KOPT-K1 (cell line): ENCODE measurements around the gene SLC25A33.

ENCODE experiments used
- H3K27ac ChIP-seq: fragments of 200-600 bp; sonication (generic); 2 replicates; pipeline ENCODE4 v1.5.1; 2016; ENCODE audit warnings: antibody characterized with exemption, mild to moderate bottlenecking, low read depth, low read length; ENCODE audit not compliant: poor library complexity, severe bottlenecking
- H3K36me3 ChIP-seq: fragments of 200-600 bp; sonication (generic); 2 replicates; pipeline ENCODE4 v1.5.1; 2017; ENCODE audit warnings: antibody characterized with exemption, mild to moderate bottlenecking, low read length, moderate library complexity; ENCODE audit not compliant: insufficient read depth
- H3K9me3 ChIP-seq: fragments of 200-600 bp; sonication (generic); 2 replicates; pipeline ENCODE4 v1.5.1; 2017; ENCODE audit warnings: antibody characterized with exemption, low read length, mild to moderate bottlenecking; ENCODE audit not compliant: insufficient read depth, poor library complexity, severe bottlenecking

SLC25A33 gene

DNA sequence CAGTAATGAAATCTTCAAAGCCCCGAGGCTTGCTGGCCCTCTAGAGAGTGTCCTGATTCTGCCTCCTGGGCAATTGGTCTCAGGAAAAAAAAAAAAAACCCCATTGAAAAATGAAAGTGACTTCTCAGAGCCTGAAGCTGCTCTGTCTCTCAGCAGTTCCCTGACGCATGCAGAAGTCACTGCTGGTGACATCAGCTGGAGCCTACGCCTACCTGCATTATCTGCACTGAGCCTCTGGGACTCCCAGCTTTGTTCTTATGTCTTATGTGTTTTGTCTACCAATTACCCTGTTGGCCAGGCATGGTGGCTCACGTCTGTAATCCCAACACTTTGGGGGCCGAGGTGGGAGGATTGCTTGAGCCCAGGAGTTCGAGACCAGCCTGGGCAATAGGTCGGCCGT is 10.1 kb upstream of the SLC25A33 start:
- Histone ChIP-seq H3K36me3 (no peaks in the 10 kb centered on the region), H3K9me3 (no peaks in the 10 kb centered on the region), H3K27ac (no peak overlapping the region)

DNA sequence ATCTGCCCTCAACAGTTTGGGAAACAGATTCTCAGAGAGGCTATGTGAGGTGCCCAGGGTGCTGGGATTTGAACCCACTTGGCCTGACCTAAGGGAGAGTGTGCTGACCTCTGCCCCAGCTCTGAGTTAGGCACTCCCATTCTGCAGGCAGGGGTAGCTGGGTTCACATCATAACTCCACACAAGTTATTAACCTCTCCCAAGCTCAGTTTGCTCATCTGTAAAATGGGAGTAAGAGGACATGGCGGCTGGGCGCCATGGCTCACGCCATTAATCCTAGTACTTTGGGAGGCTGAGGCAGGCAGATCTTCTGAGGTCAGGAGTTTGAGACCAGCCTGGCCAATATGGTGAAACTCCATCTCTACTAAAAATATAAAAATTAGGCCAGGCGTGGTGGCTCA is 8.9 kb upstream of the SLC25A33 start:
- Histone ChIP-seq H3K27ac (no peak overlapping the region), H3K9me3 (no peaks in the 10 kb centered on the region), H3K36me3 (no peaks in the 10 kb centered on the region)

DNA sequence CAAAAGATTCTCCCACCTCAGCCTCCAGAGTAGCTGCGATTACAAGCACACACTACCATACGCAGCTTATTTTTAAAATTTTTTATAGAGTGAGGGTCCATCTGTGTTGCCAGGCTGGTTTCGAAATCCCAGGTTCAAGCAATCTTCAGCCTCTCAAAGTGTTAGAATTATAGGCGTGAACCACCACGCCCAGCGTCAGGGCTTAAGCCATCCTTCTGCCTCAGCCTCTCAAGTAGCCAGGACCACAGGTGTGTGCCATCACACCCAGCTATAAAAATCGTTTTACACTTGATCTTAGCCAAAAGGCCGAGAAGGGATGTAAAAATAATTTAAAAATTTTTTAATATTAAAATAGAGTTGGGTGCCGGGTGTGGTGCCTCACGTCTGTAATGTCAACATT is 4.3 kb upstream of the SLC25A33 start:
- Histone ChIP-seq H3K9me3 (no peaks in the 10 kb centered on the region), H3K36me3 (no peaks in the 10 kb centered on the region), H3K27ac (no peak overlapping the region)

DNA sequence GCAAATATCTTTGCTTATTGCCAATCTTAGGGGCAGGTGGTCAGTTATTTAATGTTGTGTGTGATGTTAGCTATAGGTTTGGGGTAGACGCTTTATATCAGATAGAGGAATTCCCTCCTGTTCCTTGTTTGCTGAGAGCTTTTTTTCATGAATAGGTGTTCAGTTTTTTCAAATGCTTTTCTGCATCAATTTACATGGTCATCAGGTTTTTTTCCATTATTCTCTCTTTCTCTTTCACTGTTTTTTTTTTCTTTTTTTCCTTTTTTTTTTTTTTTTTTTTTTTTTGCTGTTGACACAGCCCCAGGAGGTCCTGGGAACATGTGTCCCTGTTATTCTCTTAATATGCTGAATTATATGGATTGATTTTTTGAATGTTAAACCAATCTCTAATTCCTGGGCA is 3.0 kb upstream of the SLC25A33 start:
- Histone ChIP-seq H3K36me3 (no peaks in the 10 kb centered on the region), H3K27ac (no peak overlapping the region), H3K9me3 (no peaks in the 10 kb centered on the region)

- peak overlapping the region; percentile 17 for H3K27ac ChIP-seq
- H3K9me3 ChIP-seq = no peaks in the 10 kb centered on the region
- H3K36me3 ChIP-seq = peaks cover 7% of the 10 kb centered on the region; the same call in 1 of the 2 replicates
These were observed 1.2 kb upstream of the SLC25A33 start for GRCh38 chr1:9537863-9538668.

DNA sequence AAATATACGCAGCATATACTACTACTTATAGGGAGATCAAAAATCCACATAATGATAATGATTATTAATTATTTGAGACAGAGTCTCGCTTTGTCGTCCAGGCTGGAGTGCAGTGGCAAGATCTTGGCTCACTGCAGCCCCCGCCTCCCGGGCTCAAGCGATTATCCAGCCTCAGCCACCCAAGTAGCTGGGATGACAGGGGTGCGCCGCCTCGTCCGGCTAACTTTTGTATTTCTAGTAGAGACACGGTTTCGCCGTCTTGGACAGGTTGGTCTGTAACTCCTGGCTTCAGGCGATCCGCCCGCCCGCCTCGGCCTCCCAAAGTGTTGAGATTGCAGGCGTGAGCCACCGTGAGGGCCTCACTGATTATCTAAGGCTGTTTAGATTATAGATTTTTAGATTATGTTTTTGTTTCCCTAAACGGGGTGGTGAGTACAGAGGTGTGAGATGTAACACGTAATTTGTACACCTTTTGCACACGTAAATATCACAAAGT is 548 bp upstream of the SLC25A33 start:
- H3K9me3 ChIP-seq = no peaks in the 10 kb centered on the region
- peaks cover 7% of the 10 kb centered on the region; the same call in 1 of the 2 replicates for H3K36me3 ChIP-seq
- peak overlapping the region; percentile 36 for H3K27ac ChIP-seq

- no peaks in the 10 kb centered on the region for H3K9me3 ChIP-seq
- H3K27ac ChIP-seq = peak overlapping the region; percentile 62
- H3K36me3 ChIP-seq = peaks cover 7% of the 10 kb centered on the region; the same call in 1 of the 2 replicates
These were observed 725 bp downstream of the SLC25A33 start for GRCh38 chr1:9539829-9540550.

- Histone ChIP-seq H3K36me3 (peaks cover 7% of the 10 kb centered on the region; the same call in 1 of the 2 replicates), H3K27ac (no peak overlapping the region)
These were observed 3.2 kb downstream of the SLC25A33 start for GRCh38 chr1:9542430-9542829.

DNA sequence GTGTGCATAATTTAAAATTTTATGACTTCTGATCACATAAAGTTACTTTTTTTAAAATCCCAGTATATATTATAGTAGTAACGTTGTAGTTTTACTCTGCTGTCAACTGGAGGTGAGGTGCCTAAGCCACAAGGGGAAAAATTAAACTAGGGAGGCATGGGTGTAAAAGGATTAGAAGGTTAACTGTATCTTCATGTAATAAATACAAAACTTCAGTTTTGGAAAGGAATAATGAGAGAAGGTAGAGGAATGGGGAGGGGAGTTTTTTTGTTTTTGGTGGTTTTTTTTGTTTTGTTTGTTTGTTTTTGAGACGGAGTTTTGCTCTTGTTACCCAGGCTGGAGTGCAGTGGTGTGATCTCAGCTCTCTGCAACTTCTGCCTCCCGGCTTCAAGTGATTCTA is 5.7 kb downstream of the SLC25A33 start:
- no peak overlapping the region for H3K27ac ChIP-seq
- peaks cover 8% of the 10 kb centered on the region for H3K36me3 ChIP-seq
- no peaks in the 10 kb centered on the region for H3K9me3 ChIP-seq

More at GRCh38 chr1:9542430-9542829, 3.2 kb downstream of the SLC25A33 start:
- H3K9me3 ChIP-seq = no peaks in the 10 kb centered on the region

DNA sequence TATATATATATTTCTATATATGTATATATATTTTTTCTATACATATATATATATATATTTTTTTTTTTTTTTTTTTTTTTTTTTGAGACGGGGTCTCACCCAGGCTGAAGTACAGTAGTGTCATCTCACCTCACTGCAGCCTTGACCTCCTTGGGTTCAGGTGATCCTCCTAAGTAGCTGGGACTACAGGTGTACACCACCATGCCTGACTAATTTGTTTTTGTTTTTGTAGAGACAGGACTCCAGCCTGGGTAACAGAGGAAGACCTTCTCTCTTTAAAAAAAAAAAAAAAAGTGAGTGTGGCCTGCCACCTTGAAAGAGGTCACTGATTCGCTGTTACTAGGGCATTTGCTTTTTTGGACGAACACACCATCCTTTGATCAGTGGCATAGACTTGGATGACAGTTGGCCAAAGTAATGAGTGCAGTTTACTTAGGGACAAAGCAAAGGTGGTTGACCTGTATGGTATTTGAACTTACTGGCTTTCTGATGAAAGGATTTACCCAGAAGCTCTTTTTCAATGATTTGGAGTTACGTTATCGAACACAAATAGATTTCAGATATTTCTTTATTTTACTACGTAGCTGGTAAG is 10.8 kb downstream of the SLC25A33 start:
- Histone ChIP-seq H3K36me3 (peaks cover 21% of the 10 kb centered on the region), H3K9me3 (no peaks in the 10 kb centered on the region), H3K27ac (no peak overlapping the region)

GRCh38 chr1:9551984-9552383 is 12.7 kb downstream of the SLC25A33 start:
- Histone ChIP-seq H3K36me3 (peaks cover 39% of the 10 kb centered on the region), H3K27ac (no peak overlapping the region), H3K9me3 (no peaks in the 10 kb centered on the region)

- H3K27ac ChIP-seq = no peak overlapping the region
- peaks cover 57% of the 10 kb centered on the region for H3K36me3 ChIP-seq
- no peaks in the 10 kb centered on the region for H3K9me3 ChIP-seq
These were observed 14.5 kb downstream of the SLC25A33 start for GRCh38 chr1:9553736-9554144.

DNA sequence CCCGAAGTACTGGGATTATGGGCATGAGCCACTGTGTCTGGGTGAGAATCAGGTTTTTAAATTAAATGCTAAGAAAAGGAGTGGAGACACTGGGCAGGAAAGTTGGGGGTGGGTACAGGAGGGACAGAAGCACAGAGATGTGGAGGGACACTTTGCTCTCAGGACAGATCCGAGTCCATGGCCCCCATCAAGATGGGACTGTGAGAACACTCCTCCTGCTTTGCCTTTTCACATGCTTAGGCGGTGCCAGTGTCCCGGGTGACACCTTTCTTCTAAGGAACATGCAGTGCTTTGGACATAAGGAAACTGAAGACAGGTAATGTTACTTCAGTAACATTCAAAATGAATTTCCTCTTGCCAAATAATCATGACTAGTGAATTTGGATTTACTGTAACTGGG is 16.7 kb downstream of the SLC25A33 start:
- H3K27ac ChIP-seq = no peak overlapping the region
- peaks cover 55% of the 10 kb centered on the region for H3K36me3 ChIP-seq
- H3K9me3 ChIP-seq = no peaks in the 10 kb centered on the region

DNA sequence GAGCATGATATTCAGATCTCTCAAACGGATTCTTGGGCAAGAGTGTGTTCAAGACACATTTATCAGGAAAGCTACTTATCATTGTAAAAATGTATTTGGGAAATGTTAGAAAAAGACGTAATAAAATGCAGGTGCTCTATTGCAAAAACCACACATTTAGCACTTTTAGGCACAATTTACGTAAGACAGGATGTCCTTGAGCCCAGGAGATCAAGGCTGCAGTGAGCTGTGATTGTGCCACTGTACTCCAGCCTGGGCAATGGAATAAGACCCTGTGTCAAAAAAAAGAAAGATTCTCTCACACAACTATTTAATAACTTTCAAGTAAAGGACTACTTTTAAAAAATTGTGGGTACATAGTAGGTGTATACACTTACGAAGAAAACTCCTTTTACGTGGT is 18.4 kb downstream of the SLC25A33 start:
- peaks cover 65% of the 10 kb centered on the region for H3K36me3 ChIP-seq
- no peaks in the 10 kb centered on the region for H3K9me3 ChIP-seq

GRCh38 chr1:9558271-9558945 is 19.1 kb downstream of the SLC25A33 start:
- peaks cover 70% of the 10 kb centered on the region for H3K36me3 ChIP-seq
- H3K27ac ChIP-seq = peak overlapping the region; percentile 10
- no peaks in the 10 kb centered on the region for H3K9me3 ChIP-seq

More for the DNA sequence above, 18.4 kb downstream of the SLC25A33 start:
- no peak overlapping the region for H3K27ac ChIP-seq
